HCT116 (cell line): ENCODE results near the gene ATP13A3. TPM values are rescaled to one million over a fixed set of nuclear protein-coding genes. Genes with fewer than 3 reads are reported as not detected.

Experiments used
- ATAC-seq: fragments of 200-7000 bp; cut with Tn5 transposase; 2 replicates; pipeline ENCODE4 v1.9.1; 2020; ENCODE audit warnings: mild to moderate bottlenecking, moderate library complexity
- BruUV-seq: library from RNA; stranded (reverse); fragments of 400-500 nt; replicated peaks from 2 replicates; lab custom pipeline; 2021; lab: Mats Ljungman, UMichigan
- CTCF ChIA-PET: fragments of 300-600 bp; sonication (Branson Sonifier 250); formaldehyde crosslinking; loops from one replicate; lab custom pipeline; 2021; ENCODE audit warnings: antibody characterized with exemption; lab: Charles Lee
- POLR2A ChIA-PET: fragments of 300-600, 350-600 bp; sonication (Branson Sonifier 250); formaldehyde crosslinking; loops from one replicate; lab custom pipeline; 2021; ENCODE audit warnings: antibody characterized with exemption; lab: Charles Lee
- RAD21 ChIA-PET, 2 experiments: fragments of 300-600 bp; sonication (Branson Sonifier 250); formaldehyde crosslinking; loops; one replicate each; lab custom pipeline; 2023; ENCODE audit warnings: low total read pairs in 2 of 2; ENCODE audit not compliant: uncharacterized antibody in 2 of 2, unreplicated experiment in 2 of 2, low non-redundant PET in 1 of 2; lab: Charles Lee
- DNase-seq: peaks from one replicate; pipeline ENCODE4 v3.0.0-alpha.2; 2010; ENCODE audit warnings: low read depth, low spot score
- H2AFZ ChIP-seq: fragments of 200-600 bp; shearing (Covaris generic), sonication (generic); 2 replicates; pipeline ENCODE4 v1.6.1; 2017; ENCODE audit warnings: low read depth, mixed run types, mixed read lengths, antibody characterized with exemption, low read length; ENCODE audit not compliant: poor library complexity, severe bottlenecking
- H3K27ac ChIP-seq: 2 replicates; pipeline ENCODE4 v1.5.1; 2012; ENCODE audit warnings: low read depth, low read length
- H3K27me3 ChIP-seq: fragments of 200-600 bp; sonication (generic); 2 replicates; pipeline ENCODE4 v1.6.1; 2016; ENCODE audit warnings: mixed run types, low read length, mixed read lengths; ENCODE audit not compliant: insufficient read depth
- H3K36me3 ChIP-seq, 2 experiments: fragments of 200-500 bp in 1 of 2; fragments of 200-600 bp in 1 of 2; sonication (Bioruptor generic) in 1 of 2; sonication (generic) in 1 of 2; 2 replicates each; pipeline versions ENCODE4 v1.5.1 to v1.6.1; 2014 to 2016; ENCODE audit warnings: low read length in 2 of 2, inconsistent platforms in 1 of 2, mixed read lengths in 1 of 2, mixed run types in 1 of 2; ENCODE audit not compliant: insufficient read depth in 2 of 2, control insufficient read depth in 1 of 2
- H3K4me1 ChIP-seq, 2 experiments: fragments of 200-600 bp in 1 of 2; sonication (generic) in 1 of 2; 2 replicates each; pipeline versions ENCODE4 v1.5.1 to v1.6.1; 2012 to 2017; ENCODE audit warnings: low read length in 2 of 2, inconsistent platforms in 1 of 2, mild to moderate bottlenecking in 1 of 2, mixed read lengths in 1 of 2, mixed run types in 1 of 2, moderate library complexity in 1 of 2; ENCODE audit not compliant: insufficient read depth in 2 of 2, control insufficient read depth in 1 of 2
- H3K4me2 ChIP-seq: fragments of 200-600 bp; sonication (generic); 2 replicates; pipeline ENCODE4 v1.6.1; 2017; ENCODE audit warnings: mixed run types, low read length, mixed read lengths
- H3K4me3 ChIP-seq, 2 experiments: fragments of 200-600 bp in 1 of 2; sonication (generic) in 1 of 2; replicated peaks in 1 of 2; 2 replicates each; pipeline ENCODE4 v1.5.1; 2011 to 2016; ENCODE audit warnings: low read length in 2 of 2, control low read depth in 1 of 2, low read depth in 1 of 2, mild to moderate bottlenecking in 1 of 2, mixed read lengths in 1 of 2, mixed run types in 1 of 2
- H3K79me2 ChIP-seq: fragments of 200-600 bp; sonication (generic); 2 replicates; pipeline ENCODE4 v1.6.1; 2017; ENCODE audit warnings: mild to moderate bottlenecking, mixed run types, low read length, moderate library complexity, mixed read lengths; ENCODE audit not compliant: insufficient read depth
- H3K9ac ChIP-seq: fragments of 200-600 bp; sonication (generic); 2 replicates; pipeline ENCODE4 v1.6.1; 2016; ENCODE audit warnings: low read length, mixed read lengths
- H3K9me2 ChIP-seq: fragments of 200-600 bp; sonication (generic), shearing (Covaris generic); 2 replicates; pipeline ENCODE4 v1.6.1; 2017; ENCODE audit warnings: mixed run types, mild to moderate bottlenecking, moderate library complexity; ENCODE audit not compliant: insufficient read depth
- H3K9me3 ChIP-seq, 2 experiments: fragments of 200-500 bp in 1 of 2; fragments of 200-600 bp in 1 of 2; sonication (Bioruptor generic) in 1 of 2; sonication (generic) in 1 of 2; 2 replicates each; pipeline ENCODE4 v1.6.1; 2014 to 2017; ENCODE audit warnings: low read length in 2 of 2, mixed read lengths in 2 of 2, inconsistent platforms in 1 of 2, low read depth in 1 of 2, mild to moderate bottlenecking in 1 of 2, mixed run types in 1 of 2, moderate library complexity in 1 of 2; ENCODE audit not compliant: control insufficient read depth in 1 of 2, insufficient read depth in 1 of 2
- H4K20me1 ChIP-seq: fragments of 200-600 bp; sonication (generic), shearing (Covaris generic); 2 replicates; pipeline ENCODE4 v1.6.1; 2017; ENCODE audit warnings: mixed run types, mild to moderate bottlenecking, moderate library complexity; ENCODE audit not compliant: insufficient read depth
- CBX3 ChIP-seq: IDR thresholded peaks from 2 replicates; pipeline ENCODE4 v1.6.1; 2012; ENCODE audit warnings: low read depth
- EGR1 ChIP-seq: IDR thresholded peaks from 2 replicates; pipeline ENCODE4 v1.6.1; 2012; ENCODE audit warnings: low read depth
- EZH2 ChIP-seq: fragments of 200-600 bp; sonication (generic); IDR thresholded peaks from 2 replicates; pipeline ENCODE4 v1.6.1; 2017; ENCODE audit warnings: antibody characterized with exemption, mixed run types
- EZH2phosphoT487 ChIP-seq: fragments of 200-600 bp; IDR thresholded peaks from 2 replicates; pipeline ENCODE4 v1.6.1; 2018; ENCODE audit warnings: antibody characterized with exemption, borderline replicate concordance
- FOSL1 ChIP-seq: IDR thresholded peaks from 2 replicates; pipeline ENCODE4 v1.6.1; 2012; ENCODE audit warnings: low read depth
- JUND ChIP-seq: IDR thresholded peaks from 2 replicates; pipeline ENCODE4 v1.6.1; 2012
- POLR2AphosphoS5 ChIP-seq: IDR thresholded peaks from 2 replicates; pipeline ENCODE4 v1.6.1; 2011; ENCODE audit warnings: mild to moderate bottlenecking, low read depth, low read length, moderate library complexity
- SIN3A ChIP-seq: IDR thresholded peaks from 2 replicates; pipeline ENCODE4 v1.6.1; 2012; ENCODE audit warnings: low read depth
- SP1 ChIP-seq: IDR thresholded peaks from 2 replicates; pipeline ENCODE4 v1.6.1; 2012; ENCODE audit warnings: low read depth
- YY1 ChIP-seq: IDR thresholded peaks from 2 replicates; pipeline ENCODE4 v1.6.1; 2011; ENCODE audit warnings: low read length, low read depth, moderate library complexity, mild to moderate bottlenecking; ENCODE audit not compliant: insufficient replicate concordance; ENCODE audit errors: extremely low read depth
- ZNF274 ChIP-seq: fragments of 200-500 bp; sonication (Bioruptor generic); IDR thresholded peaks from 2 replicates; pipeline ENCODE4 v1.6.1; 2014; ENCODE audit warnings: mild to moderate bottlenecking, low read depth, low read length, inconsistent platforms
- intact Hi-C: fragments of 100-400 bp; cut with micrococcal nuclease; formaldehyde crosslinking; loops from 2 replicates; pipeline ENCODE4 v1.10.0; 2022
- total RNA-seq: library from RNA; stranded (reverse); gene quantifications from one replicate; pipeline ENCODE4 v1.2.1, GENCODE V29; 2021; ENCODE audit not compliant: unreplicated experiment
- TF ChIP-seq, protein P1 (sequence below): IDR thresholded peaks from 2 replicates; pipeline ENCODE4 v1.6.1; 2012
- TF ChIP-seq, protein P2 (sequence below), 3 experiments: fragments of 200-600 bp in 1 of 3; sonication (generic) in 1 of 3; IDR thresholded peaks in 2 of 3; conservative IDR thresholded peaks in 1 of 3; 2 replicates each; pipeline ENCODE4 v1.5.1; 2012 to 2017; ENCODE audit warnings: low read depth in 2 of 3, low read length in 2 of 3, antibody characterized with exemption in 1 of 3, borderline replicate concordance in 1 of 3, control low read depth in 1 of 3, mild to moderate bottlenecking in 1 of 3, mixed read lengths in 1 of 3, mixed run types in 1 of 3, moderate library complexity in 1 of 3; ENCODE audit not compliant: insufficient read depth in 1 of 3
- TF ChIP-seq, protein P3 (sequence below): IDR thresholded peaks from 2 replicates; pipeline ENCODE4 v1.6.1; 2011; ENCODE audit warnings: mild to moderate bottlenecking, low read length, moderate library complexity; ENCODE audit not compliant: insufficient replicate concordance; ENCODE audit errors: extremely low read depth
- TF ChIP-seq, protein P4 (sequence below): IDR thresholded peaks from 2 replicates; pipeline ENCODE4 v1.6.1; 2012

The ATP13A3 gene
- total RNA-seq, 1 experiment from 2014 or later, result 139 TPM

DNA sequence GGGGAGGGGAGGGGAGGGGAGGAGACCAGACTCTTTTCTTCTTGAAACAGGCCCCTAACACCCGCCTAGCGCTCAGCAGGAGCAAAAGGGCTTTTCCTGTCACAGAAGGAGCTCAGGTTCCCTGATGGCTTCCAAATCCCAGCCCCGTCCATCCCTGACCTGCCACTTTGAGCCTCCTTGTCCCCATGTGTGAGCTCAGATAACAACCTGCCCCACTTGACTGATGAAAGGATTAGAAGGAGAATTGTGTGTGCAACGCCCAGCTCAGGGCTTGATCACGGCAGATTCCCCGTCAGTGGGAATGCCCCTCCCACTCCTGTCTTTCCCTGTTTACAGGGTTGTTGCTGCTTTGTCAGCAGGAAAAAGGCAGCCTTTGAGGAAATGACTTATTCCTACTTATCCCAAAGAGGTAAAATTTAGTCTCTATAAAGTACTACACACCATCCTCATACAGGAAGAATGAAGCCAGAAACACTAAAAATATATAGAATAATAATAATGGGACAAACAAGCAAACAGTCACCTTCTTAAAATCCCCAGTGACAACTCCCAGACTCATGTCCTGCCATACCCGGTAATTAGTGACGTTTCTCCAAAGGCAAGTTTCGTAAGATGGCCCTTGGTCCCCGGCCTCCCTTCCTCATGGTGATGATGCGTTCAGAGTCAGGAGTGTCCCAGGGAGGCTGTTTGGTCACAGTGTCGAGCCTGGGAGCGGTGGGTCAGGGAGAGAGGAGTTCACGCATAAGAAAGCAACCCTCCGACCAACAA is 111.1 kb downstream of the ATP13A3 start:
- no peaks in the 10 kb centered on the region for H3K9me2 ChIP-seq
- no peaks in the 10 kb centered on the region for H3K4me1 ChIP-seq
- no peaks in the 10 kb centered on the region for H3K9me3 ChIP-seq
- no peaks in the 10 kb centered on the region for H3K27me3 ChIP-seq
- no peak overlapping the region for H3K9ac ChIP-seq
- ATAC-seq (no peak), DNase-seq (no peak)
- ChIA-PET CTCF (no interaction called here), POLR2A (no interaction called here), RAD21 (no interaction called here)
- no peak overlapping the region for H3K27ac ChIP-seq
- H4K20me1 ChIP-seq, result no peaks in the 10 kb centered on the region
- H2AFZ ChIP-seq, result no peak overlapping the region
- BruUV-seq, result no TSS peak
- H3K36me3 ChIP-seq, result no peaks in the 10 kb centered on the region
- TF ChIP-seq POLR2AphosphoS5, result no peak
- no peak for TF ChIP-seq CBX3
- no peak for TF ChIP-seq EZH2phosphoT487
- TF ChIP-seq ZNF274, result no peak
- intact Hi-C loops, result no loop called here
- H3K79me2 ChIP-seq, result no peaks in the 10 kb centered on the region
- no peak overlapping the region for H3K4me3 ChIP-seq
- H3K4me2 ChIP-seq, result no peak overlapping the region

DNA sequence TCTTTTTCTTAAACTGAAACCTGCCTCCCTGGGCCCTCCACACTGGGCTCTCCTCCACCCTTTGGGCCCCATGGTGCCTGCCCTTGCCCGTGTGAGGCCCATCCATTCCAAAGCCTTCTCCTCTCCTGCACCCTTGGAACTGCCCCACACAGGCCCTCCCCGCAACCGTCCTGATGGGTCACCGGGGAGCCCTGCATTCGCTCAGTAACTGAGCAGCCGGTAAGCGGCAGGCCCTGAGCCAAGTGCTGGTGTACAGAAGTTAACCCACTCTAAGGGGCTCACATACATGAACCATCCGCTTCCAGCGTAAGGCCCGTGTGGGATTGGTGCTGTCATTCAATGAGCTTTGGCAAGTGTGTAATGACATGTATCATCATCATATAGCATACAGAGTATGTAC is 111.9 kb downstream of the ATP13A3 start:
- no peak overlapping the region for H3K4me3 ChIP-seq
- RAD21 ChIA-PET, result no interaction called here
- no peaks in the 10 kb centered on the region for H3K9me2 ChIP-seq
- H3K36me3 ChIP-seq, result no peaks in the 10 kb centered on the region
- no peaks in the 10 kb centered on the region for H4K20me1 ChIP-seq
- POLR2A ChIA-PET, result no interaction called here
- no peak overlapping the region for H2AFZ ChIP-seq
- intact Hi-C loops, result no loop called here
- no peak overlapping the region for H3K27ac ChIP-seq
- no peak overlapping the region for H3K9ac ChIP-seq
- no peaks in the 10 kb centered on the region for H3K9me3 ChIP-seq
- DNase-seq (no peak), ATAC-seq (no peak)
- H3K4me2 ChIP-seq, result no peak overlapping the region
- H3K27me3 ChIP-seq, result peaks cover 4% of the 10 kb centered on the region; the same call in 1 of the 2 replicates
- peaks cover 0 to under 1% of the 10 kb centered on the region in 2 experiments; a peak in 1 of 4 replicates for H3K4me1 ChIP-seq
- H3K79me2 ChIP-seq, result no peaks in the 10 kb centered on the region
- CTCF ChIA-PET, result no interaction called here
- BruUV-seq, result no TSS peak
- TF ChIP-seq SP1, result no peak
- no peak for TF ChIP-seq POLR2AphosphoS5
- TF ChIP-seq EGR1, result no peak
- no peak for TF ChIP-seq EZH2
- TF ChIP-seq, protein P1, sequence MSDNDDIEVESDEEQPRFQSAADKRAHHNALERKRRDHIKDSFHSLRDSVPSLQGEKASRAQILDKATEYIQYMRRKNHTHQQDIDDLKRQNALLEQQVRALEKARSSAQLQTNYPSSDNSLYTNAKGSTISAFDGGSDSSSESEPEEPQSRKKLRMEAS, result no peak
- TF ChIP-seq FOSL1, result no peak
- no peak for TF ChIP-seq JUND
- TF ChIP-seq, protein P2, sequence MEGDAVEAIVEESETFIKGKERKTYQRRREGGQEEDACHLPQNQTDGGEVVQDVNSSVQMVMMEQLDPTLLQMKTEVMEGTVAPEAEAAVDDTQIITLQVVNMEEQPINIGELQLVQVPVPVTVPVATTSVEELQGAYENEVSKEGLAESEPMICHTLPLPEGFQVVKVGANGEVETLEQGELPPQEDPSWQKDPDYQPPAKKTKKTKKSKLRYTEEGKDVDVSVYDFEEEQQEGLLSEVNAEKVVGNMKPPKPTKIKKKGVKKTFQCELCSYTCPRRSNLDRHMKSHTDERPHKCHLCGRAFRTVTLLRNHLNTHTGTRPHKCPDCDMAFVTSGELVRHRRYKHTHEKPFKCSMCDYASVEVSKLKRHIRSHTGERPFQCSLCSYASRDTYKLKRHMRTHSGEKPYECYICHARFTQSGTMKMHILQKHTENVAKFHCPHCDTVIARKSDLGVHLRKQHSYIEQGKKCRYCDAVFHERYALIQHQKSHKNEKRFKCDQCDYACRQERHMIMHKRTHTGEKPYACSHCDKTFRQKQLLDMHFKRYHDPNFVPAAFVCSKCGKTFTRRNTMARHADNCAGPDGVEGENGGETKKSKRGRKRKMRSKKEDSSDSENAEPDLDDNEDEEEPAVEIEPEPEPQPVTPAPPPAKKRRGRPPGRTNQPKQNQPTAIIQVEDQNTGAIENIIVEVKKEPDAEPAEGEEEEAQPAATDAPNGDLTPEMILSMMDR (IDR thresholded peaks at IDR 0.05 in 2 of 3, conservative IDR thresholded peaks at IDR 0.05 in 1 of 3; ENCODE audit: borderline replicate concordance in 1 of 3, insufficient read depth in 1 of 3, low read depth in 2 of 3, low read length in 2 of 3), result no peak
- no peak for TF ChIP-seq YY1
- TF ChIP-seq, protein P3, sequence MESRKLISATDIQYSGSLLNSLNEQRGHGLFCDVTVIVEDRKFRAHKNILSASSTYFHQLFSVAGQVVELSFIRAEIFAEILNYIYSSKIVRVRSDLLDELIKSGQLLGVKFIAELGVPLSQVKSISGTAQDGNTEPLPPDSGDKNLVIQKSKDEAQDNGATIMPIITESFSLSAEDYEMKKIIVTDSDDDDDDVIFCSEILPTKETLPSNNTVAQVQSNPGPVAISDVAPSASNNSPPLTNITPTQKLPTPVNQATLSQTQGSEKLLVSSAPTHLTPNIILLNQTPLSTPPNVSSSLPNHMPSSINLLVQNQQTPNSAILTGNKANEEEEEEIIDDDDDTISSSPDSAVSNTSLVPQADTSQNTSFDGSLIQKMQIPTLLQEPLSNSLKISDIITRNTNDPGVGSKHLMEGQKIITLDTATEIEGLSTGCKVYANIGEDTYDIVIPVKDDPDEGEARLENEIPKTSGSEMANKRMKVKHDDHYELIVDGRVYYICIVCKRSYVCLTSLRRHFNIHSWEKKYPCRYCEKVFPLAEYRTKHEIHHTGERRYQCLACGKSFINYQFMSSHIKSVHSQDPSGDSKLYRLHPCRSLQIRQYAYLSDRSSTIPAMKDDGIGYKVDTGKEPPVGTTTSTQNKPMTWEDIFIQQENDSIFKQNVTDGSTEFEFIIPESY, result no peak
- no peak for TF ChIP-seq SIN3A
- TF ChIP-seq, protein P4, sequence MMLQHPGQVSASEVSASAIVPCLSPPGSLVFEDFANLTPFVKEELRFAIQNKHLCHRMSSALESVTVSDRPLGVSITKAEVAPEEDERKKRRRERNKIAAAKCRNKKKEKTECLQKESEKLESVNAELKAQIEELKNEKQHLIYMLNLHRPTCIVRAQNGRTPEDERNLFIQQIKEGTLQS, result no peak
